ENCODE measurements around the gene PRR19. TPM values are rescaled to one million over a fixed set of nuclear protein-coding genes. Genes with fewer than 3 reads are reported as not detected.

PRR19 gene
- total and polyA plus RNA-seq, 10 of the 15 experiments (the other 5 are each of a cell fraction or from before 2014, with no cell fraction given): 0.09 to 1.7 (median 0.73) TPM; not detected in 1

GRCh38 chr19:42285541-42285941 is 16.4 kb upstream of the PRR19 start (continued):
- no peak for TF ChIP-seq ZNF217 (IDR thresholded peaks at IDR 0.05)
- TF ChIP-seq SRF (IDR thresholded peaks at IDR 0.05; ENCODE audit: low read depth in 2 of 2, low read length in 2 of 2): no peak
- no peak for TF ChIP-seq BCL3 (IDR thresholded peaks at IDR 0.05; ENCODE audit: borderline replicate concordance, insufficient read depth, low read depth, low read length, poor library complexity, severe bottlenecking)
- TF ChIP-seq HCFC1 (IDR thresholded peaks at IDR 0.05; ENCODE audit: low read length): no peak
- TF ChIP-seq CUX1 (IDR thresholded peaks at IDR 0.05; ENCODE audit: insufficient replicate concordance, low read depth, low read length): no peak

GRCh38 chr19:42285988-42286348 is 16.0 kb upstream of the PRR19 start:
- Histone ChIP-seq H2AFZ (ENCODE audit: control insufficient read depth, low read depth, low read length) (no peak overlapping the region), H3K4me1 (ENCODE audit: control insufficient read depth, insufficient read depth, low read length) (peaks cover 38% of the 10 kb centered on the region), H3K4me3 (peak overlapping the region; percentile 96), H4K20me1 (ENCODE audit: control insufficient read depth, insufficient read depth) (no peaks in the 10 kb centered on the region; the same call in 1 of the 2 replicates), H3K4me2 (ENCODE audit: control insufficient read depth, insufficient read depth) (peak overlapping the region; percentile 96), H3K9me3 (replicated peaks; ENCODE audit: control insufficient read depth, insufficient read depth, low read length) (no peaks in the 10 kb centered on the region), H3K79me2 (ENCODE audit: control insufficient read depth, insufficient read depth, low read length) (peaks cover 26% of the 10 kb centered on the region), H3K9ac (ENCODE audit: control insufficient read depth, insufficient read depth, low read length) (peak overlapping the region; percentile 57), H3K27me3 (replicated peaks in 1 of 2; ENCODE audit: control insufficient read depth in 2 of 2, insufficient read depth in 2 of 2, low read length in 1 of 2) (no peaks in the 10 kb centered on the region), H3K36me3 (ENCODE audit: control insufficient read depth in 2 of 2, insufficient read depth in 2 of 2, low read length in 1 of 2) (peaks cover 16 to 23% of the 10 kb centered on the region in 2 experiments), H3K27ac (ENCODE audit: control insufficient read depth, insufficient read depth) (peak overlapping the region; percentile 71)
- ATAC-seq (no peak), DNase-seq (ENCODE audit: low read depth, low spot score) (no peak), FAIRE-seq (no peak)
- TF ChIP-seq HDGF (IDR thresholded peaks at IDR 0.05) (peak; percentile 79), HDAC6 (IDR thresholded peaks at IDR 0.05; ENCODE audit: unreplicated experiment) (no peak), NRF1 (conservative IDR thresholded peaks at IDR 0.05; ENCODE audit: low read depth, low read length) (no peak)
- whole genome bisulfite sequencing (ENCODE audit: insufficient coverage, insufficient replicate concordance, low lambda C conversion rate, missing lambda C conversion rate): 19% methylated on average over 6 of the region's 6 CpGs
- intact Hi-C loops (cut with micrococcal nuclease; ENCODE audit: unreplicated experiment) (no loop called here), in situ Hi-C loops (cut with MboI) (no loop called here)
- CTCF ChIA-PET: interaction anchor here (1.2 to 1.6 kb wide), 3 partner anchors 10 to 153 kb away, joined by 4 to 7 read pairs (median 4); partner anchors contain the start of gene POU2F2
- SMC1A ChIA-PET (ENCODE audit: uncharacterized antibody, unreplicated experiment): interaction anchor here (0.7 to 1.4 kb wide), 3 partner anchors 12 to 172 kb away, joined by 3 to 4 read pairs (median 3); partner anchors contain the start of gene POU2F2
- no TSS peak for BruUV-seq (replicated peaks)
- POLR2A ChIA-PET: interaction anchor here (0.5 kb wide), 1 partner anchor 314 kb away, joined by 4 read pairs; no protein-coding TSS in a partner anchor
- RAD21 ChIA-PET (ENCODE audit: unreplicated experiment): no interaction called here

Data from GM12878 (cell line).